GM12878 (cell line): Measurements from ENCODE around the gene ASMTL. TPM values are rescaled to one million over a fixed set of nuclear protein-coding genes. Genes with fewer than 3 reads are reported as not detected.

Source experiments
- BACH1 ChIP-seq: fragments of 450-650 bp; IDR thresholded peaks from 2 replicates; pipeline ENCODE4 v1.6.1; 2017; ENCODE audit warnings: mild to moderate bottlenecking, borderline replicate concordance
- ETV6 ChIP-seq, 2 experiments: fragments of 450-650 bp in 1 of 2; IDR thresholded peaks in 1 of 2; conservative IDR thresholded peaks in 1 of 2; 2 replicates each; pipeline ENCODE4 v1.6.1; 2014; ENCODE audit warnings: antibody characterized with exemption in 1 of 2, borderline replicate concordance in 1 of 2, low read depth in 1 of 2, mild to moderate bottlenecking in 1 of 2, moderate library complexity in 1 of 2
- KLF5 ChIP-seq: fragments of 450-650 bp; IDR thresholded peaks from 2 replicates; pipeline ENCODE4 v1.6.1; 2014; ENCODE audit warnings: mild to moderate bottlenecking; ENCODE audit not compliant: partially characterized antibody
- NR2C2 ChIP-seq: IDR thresholded peaks from 2 replicates; pipeline ENCODE4 v1.6.1; 2011; ENCODE audit warnings: borderline replicate concordance, low read depth; ENCODE audit not compliant: control insufficient read depth, insufficient read length
- PBX3 ChIP-seq: IDR thresholded peaks from 2 replicates; pipeline ENCODE4 v1.6.1; 2011; ENCODE audit warnings: mild to moderate bottlenecking, low read depth, low read length, moderate library complexity; ENCODE audit not compliant: insufficient replicate concordance
- RELA ChIP-seq: fragments of 450-650 bp; IDR thresholded peaks from 2 replicates; pipeline ENCODE4 v1.8.0; 2014; ENCODE audit warnings: borderline replicate concordance; ENCODE audit not compliant: partially characterized antibody
- TARDBP ChIP-seq: IDR thresholded peaks from 2 replicates; pipeline ENCODE4 v1.6.1; 2016; ENCODE audit warnings: borderline replicate concordance
- WRNIP1 ChIP-seq: IDR thresholded peaks from 2 replicates; pipeline ENCODE4 v1.6.1; 2011; ENCODE audit warnings: low read depth, low read length, improper control_type of control experiment, borderline replicate concordance
- ZBTB11 ChIP-seq: fragments of 450-650 bp; formaldehyde crosslinking; IDR thresholded peaks from 2 replicates; pipeline ENCODE4 v1.5.0; 2022; ENCODE audit warnings: mild to moderate bottlenecking, missing genetic modification characterization
- polyA plus RNA-seq, 11 experiments: library from polyadenylated mRNA; depleted of rRNA in 4 of 11; unstranded in 6 of 11; stranded (reverse) in 5 of 11; fragments of >200 nt; fragmentation: Nextera tagmentation in 4 of 11; fragmentation: Illumina TruSeq in 1 of 11; extraction: Ambion mirVana in 4 of 11; extraction: Trizol in 1 of 11; gene quantifications; 1 replicate in 1 of 11; 2 replicates in 10 of 11; pipeline versions ENCODE4 v1.2.1 to v1.2.3, GENCODE V29; 2011 to 2016; ENCODE audit warnings: inconsistent platforms in 2 of 11, missing spikeins in 2 of 11, low read depth in 1 of 11
- total RNA-seq, 4 experiments: library from RNA; depleted of rRNA in 3 of 4; stranded (reverse); fragments of >200 nt in 3 of 4; fragmentation: Illumina TruSeq in 1 of 4; extraction: Trizol in 1 of 4; gene quantifications; 2 replicates each; pipeline versions ENCODE4 v1.2.1 to v1.2.3, GENCODE V29; 2013 to 2021
- TF ChIP-seq, protein P1 (sequence below): fragments of 150-350 bp; IDR thresholded peaks from 2 replicates; pipeline ENCODE4 v1.6.1; 2016; ENCODE audit warnings: low read depth, low read length
- TF ChIP-seq, protein P2 (sequence below): fragments of 450-650 bp; IDR thresholded peaks from 2 replicates; pipeline ENCODE4 v1.6.1; 2018; ENCODE audit warnings: mild to moderate bottlenecking, low read depth, moderate library complexity; ENCODE audit not compliant: partially characterized antibody
- TF ChIP-seq, protein P3 (sequence below): IDR thresholded peaks from 2 replicates; pipeline ENCODE4 v1.6.1; 2012; ENCODE audit warnings: improper control_type of control experiment, low read depth, low read length; ENCODE audit not compliant: insufficient replicate concordance

Gene ASMTL
- total and polyA plus RNA-seq, 10 of the 15 experiments (the other 5 are each of a cell fraction or from before 2014, with no cell fraction given), result 1.6 to 51.9 (median 32.1) TPM

DNA sequence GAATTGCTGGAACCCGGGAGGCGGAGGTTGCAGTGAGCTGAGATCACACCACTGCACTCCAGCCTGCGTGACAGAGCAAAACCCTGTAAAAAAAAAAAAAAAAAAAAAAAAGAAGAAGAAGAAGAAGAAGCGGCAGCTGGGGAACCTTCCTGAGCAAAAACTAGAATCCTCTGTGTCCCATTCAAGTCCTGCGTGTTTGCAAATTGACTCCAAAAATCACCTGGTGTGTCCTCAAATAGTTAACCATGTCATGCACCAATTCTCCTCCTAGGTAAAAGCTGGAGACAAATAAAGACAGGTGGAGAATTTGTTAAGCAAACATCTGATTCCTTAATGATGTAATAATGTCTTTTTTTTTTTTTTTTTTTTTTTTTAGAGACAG, 31.9 kb upstream of the ASMTL start (continued):
- TF ChIP-seq, protein P1, sequence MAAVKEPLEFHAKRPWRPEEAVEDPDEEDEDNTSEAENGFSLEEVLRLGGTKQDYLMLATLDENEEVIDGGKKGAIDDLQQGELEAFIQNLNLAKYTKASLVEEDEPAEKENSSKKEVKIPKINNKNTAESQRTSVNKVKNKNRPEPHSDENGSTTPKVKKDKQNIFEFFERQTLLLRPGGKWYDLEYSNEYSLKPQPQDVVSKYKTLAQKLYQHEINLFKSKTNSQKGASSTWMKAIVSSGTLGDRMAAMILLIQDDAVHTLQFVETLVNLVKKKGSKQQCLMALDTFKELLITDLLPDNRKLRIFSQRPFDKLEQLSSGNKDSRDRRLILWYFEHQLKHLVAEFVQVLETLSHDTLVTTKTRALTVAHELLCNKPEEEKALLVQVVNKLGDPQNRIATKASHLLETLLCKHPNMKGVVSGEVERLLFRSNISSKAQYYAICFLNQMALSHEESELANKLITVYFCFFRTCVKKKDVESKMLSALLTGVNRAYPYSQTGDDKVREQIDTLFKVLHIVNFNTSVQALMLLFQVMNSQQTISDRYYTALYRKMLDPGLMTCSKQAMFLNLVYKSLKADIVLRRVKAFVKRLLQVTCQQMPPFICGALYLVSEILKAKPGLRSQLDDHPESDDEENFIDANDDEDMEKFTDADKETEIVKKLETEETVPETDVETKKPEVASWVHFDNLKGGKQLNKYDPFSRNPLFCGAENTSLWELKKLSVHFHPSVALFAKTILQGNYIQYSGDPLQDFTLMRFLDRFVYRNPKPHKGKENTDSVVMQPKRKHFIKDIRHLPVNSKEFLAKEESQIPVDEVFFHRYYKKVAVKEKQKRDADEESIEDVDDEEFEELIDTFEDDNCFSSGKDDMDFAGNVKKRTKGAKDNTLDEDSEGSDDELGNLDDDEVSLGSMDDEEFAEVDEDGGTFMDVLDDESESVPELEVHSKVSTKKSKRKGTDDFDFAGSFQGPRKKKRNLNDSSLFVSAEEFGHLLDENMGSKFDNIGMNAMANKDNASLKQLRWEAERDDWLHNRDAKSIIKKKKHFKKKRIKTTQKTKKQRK, result no peak
- TF ChIP-seq ZBTB11 (CRISPR knock-in tag), result no peak
- no peak for TF ChIP-seq RELA
- 0 out of 4 replicates have a peak, but pooled peaks of 1 of the 2 experiments have one; percentile 4 for TF ChIP-seq ETV6 (conservative IDR thresholded peaks at IDR 0.05 in 1 of 2, IDR thresholded peaks at IDR 0.05 in 1 of 2; ENCODE audit: borderline replicate concordance in 1 of 2, low read depth in 1 of 2)
- TF ChIP-seq WRNIP1, result no peak
- no peak for TF ChIP-seq BACH1
- no peak for TF ChIP-seq NR2C2
- TF ChIP-seq TARDBP, result no peak
- TF ChIP-seq KLF5, result no peak
- TF ChIP-seq, protein P2, sequence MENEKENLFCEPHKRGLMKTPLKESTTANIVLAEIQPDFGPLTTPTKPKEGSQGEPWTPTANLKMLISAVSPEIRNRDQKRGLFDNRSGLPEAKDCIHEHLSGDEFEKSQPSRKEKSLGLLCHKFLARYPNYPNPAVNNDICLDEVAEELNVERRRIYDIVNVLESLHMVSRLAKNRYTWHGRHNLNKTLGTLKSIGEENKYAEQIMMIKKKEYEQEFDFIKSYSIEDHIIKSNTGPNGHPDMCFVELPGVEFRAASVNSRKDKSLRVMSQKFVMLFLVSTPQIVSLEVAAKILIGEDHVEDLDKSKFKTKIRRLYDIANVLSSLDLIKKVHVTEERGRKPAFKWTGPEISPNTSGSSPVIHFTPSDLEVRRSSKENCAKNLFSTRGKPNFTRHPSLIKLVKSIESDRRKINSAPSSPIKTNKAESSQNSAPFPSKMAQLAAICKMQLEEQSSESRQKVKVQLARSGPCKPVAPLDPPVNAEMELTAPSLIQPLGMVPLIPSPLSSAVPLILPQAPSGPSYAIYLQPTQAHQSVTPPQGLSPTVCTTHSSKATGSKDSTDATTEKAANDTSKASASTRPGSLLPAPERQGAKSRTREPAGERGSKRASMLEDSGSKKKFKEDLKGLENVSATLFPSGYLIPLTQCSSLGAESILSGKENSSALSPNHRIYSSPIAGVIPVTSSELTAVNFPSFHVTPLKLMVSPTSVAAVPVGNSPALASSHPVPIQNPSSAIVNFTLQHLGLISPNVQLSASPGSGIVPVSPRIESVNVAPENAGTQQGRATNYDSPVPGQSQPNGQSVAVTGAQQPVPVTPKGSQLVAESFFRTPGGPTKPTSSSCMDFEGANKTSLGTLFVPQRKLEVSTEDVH, result no peak
- TF ChIP-seq, protein P3, sequence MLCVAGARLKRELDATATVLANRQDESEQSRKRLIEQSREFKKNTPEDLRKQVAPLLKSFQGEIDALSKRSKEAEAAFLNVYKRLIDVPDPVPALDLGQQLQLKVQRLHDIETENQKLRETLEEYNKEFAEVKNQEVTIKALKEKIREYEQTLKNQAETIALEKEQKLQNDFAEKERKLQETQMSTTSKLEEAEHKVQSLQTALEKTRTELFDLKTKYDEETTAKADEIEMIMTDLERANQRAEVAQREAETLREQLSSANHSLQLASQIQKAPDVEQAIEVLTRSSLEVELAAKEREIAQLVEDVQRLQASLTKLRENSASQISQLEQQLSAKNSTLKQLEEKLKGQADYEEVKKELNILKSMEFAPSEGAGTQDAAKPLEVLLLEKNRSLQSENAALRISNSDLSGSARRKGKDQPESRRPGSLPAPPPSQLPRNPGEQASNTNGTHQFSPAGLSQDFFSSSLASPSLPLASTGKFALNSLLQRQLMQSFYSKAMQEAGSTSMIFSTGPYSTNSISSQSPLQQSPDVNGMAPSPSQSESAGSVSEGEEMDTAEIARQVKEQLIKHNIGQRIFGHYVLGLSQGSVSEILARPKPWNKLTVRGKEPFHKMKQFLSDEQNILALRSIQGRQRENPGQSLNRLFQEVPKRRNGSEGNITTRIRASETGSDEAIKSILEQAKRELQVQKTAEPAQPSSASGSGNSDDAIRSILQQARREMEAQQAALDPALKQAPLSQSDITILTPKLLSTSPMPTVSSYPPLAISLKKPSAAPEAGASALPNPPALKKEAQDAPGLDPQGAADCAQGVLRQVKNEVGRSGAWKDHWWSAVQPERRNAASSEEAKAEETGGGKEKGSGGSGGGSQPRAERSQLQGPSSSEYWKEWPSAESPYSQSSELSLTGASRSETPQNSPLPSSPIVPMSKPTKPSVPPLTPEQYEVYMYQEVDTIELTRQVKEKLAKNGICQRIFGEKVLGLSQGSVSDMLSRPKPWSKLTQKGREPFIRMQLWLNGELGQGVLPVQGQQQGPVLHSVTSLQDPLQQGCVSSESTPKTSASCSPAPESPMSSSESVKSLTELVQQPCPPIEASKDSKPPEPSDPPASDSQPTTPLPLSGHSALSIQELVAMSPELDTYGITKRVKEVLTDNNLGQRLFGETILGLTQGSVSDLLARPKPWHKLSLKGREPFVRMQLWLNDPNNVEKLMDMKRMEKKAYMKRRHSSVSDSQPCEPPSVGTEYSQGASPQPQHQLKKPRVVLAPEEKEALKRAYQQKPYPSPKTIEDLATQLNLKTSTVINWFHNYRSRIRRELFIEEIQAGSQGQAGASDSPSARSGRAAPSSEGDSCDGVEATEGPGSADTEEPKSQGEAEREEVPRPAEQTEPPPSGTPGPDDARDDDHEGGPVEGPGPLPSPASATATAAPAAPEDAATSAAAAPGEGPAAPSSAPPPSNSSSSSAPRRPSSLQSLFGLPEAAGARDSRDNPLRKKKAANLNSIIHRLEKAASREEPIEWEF, result no peak
- TF ChIP-seq PBX3, result no peak
